Effector memory CD4-positive, alpha-beta T cell (primary cell): ENCODE results near the gene ATF4.

Experiments
- DNase-seq, 3 donors: peaks; one replicate each; pipeline ENCODE4 v3.0.0-alpha.2; 2020
- H3K27ac ChIP-seq: 2 replicates; pipeline ENCODE4 v1.7.0; 2013; ENCODE audit warnings: mild to moderate bottlenecking, low read length, moderate library complexity; ENCODE audit not compliant: insufficient read depth, poor library complexity, severe bottlenecking
- H3K27me3 ChIP-seq: replicated peaks from 2 replicates; pipeline ENCODE4 v1.7.0; 2013; ENCODE audit warnings: mild to moderate bottlenecking, low read length; ENCODE audit not compliant: insufficient read depth, control insufficient read depth, poor library complexity, severe bottlenecking
- H3K36me3 ChIP-seq: 2 replicates; pipeline ENCODE4 v1.7.0; 2013; ENCODE audit warnings: mild to moderate bottlenecking, low read length, moderate library complexity; ENCODE audit not compliant: control insufficient read depth, insufficient read depth
- H3K4me1 ChIP-seq: 2 replicates; pipeline ENCODE4 v1.7.0; 2013; ENCODE audit warnings: low read length, mild to moderate bottlenecking; ENCODE audit not compliant: control insufficient read depth, insufficient read depth, poor library complexity, severe bottlenecking
- H3K4me3 ChIP-seq: 2 replicates; pipeline ENCODE4 v1.7.0; 2013; ENCODE audit warnings: low read length, low read depth, mild to moderate bottlenecking; ENCODE audit not compliant: insufficient read depth, poor library complexity, severe bottlenecking
- H3K9me3 ChIP-seq: 2 replicates; pipeline ENCODE4 v1.7.0; 2013; ENCODE audit warnings: mild to moderate bottlenecking, low read length, moderate library complexity; ENCODE audit not compliant: control insufficient read depth

The ATF4 gene

GRCh38 chr22:39567135-39567946, 47.0 kb downstream of the ATF4 start:
- no peak overlapping the region for H3K4me3 ChIP-seq
- no peaks in the 10 kb centered on the region for H3K27me3 ChIP-seq
- no peak overlapping the region for H3K27ac ChIP-seq

GRCh38 chr22:39568278-39568981, 48.1 kb downstream of the ATF4 start:
- Histone ChIP-seq H3K27me3 (no peaks in the 10 kb centered on the region), H3K27ac (no peak overlapping the region), H3K36me3 (no peaks in the 10 kb centered on the region), H3K4me1 (peaks cover 9% of the 10 kb centered on the region), H3K9me3 (no peaks in the 10 kb centered on the region), H3K4me3 (no peak overlapping the region)
- no peak for DNase-seq

More at GRCh38 chr22:39567135-39567946, 47.0 kb downstream of the ATF4 start:
- peak in 2 of 3 donors; percentile 8 to 9 for DNase-seq
- H3K36me3 ChIP-seq = no peaks in the 10 kb centered on the region
- no peaks in the 10 kb centered on the region for H3K9me3 ChIP-seq
- peaks cover 9% of the 10 kb centered on the region for H3K4me1 ChIP-seq

- no peak overlapping the region for H3K27ac ChIP-seq
- H3K9me3 ChIP-seq = no peaks in the 10 kb centered on the region
- DNase-seq = no peak
- H3K36me3 ChIP-seq = no peaks in the 10 kb centered on the region
- H3K27me3 ChIP-seq = no peaks in the 10 kb centered on the region
- H3K4me1 ChIP-seq = peaks cover 9% of the 10 kb centered on the region
- H3K4me3 ChIP-seq = no peak overlapping the region
These were observed 48.7 kb downstream of the ATF4 start for GRCh38 chr22:39569066-39569465.

- no peak for DNase-seq
- no peaks in the 10 kb centered on the region for H3K9me3 ChIP-seq
- H3K36me3 ChIP-seq = no peaks in the 10 kb centered on the region
- H3K4me1 ChIP-seq = peaks cover 9% of the 10 kb centered on the region
- H3K4me3 ChIP-seq = no peak overlapping the region
- no peak overlapping the region for H3K27ac ChIP-seq
- H3K27me3 ChIP-seq = no peaks in the 10 kb centered on the region
These were observed 49.9 kb downstream of the ATF4 start for GRCh38 chr22:39570226-39570625.

GRCh38 chr22:39570665-39571064, 50.3 kb downstream of the ATF4 start, which contains the start of gene CACNA1I:
CACNA1I (plus strand) TSS chr22:39570753; CDS start chr22:39570753, 0 bp downstream.
- no peaks in the 10 kb centered on the region for H3K36me3 ChIP-seq
- no peak for DNase-seq
- H3K27ac ChIP-seq = no peak within 1 kb of the TSS
- H3K27me3 ChIP-seq = no peaks in the 10 kb centered on the region
- H3K4me3 ChIP-seq = no peak within 1 kb of the TSS
- peaks cover 9% of the 10 kb centered on the region for H3K4me1 ChIP-seq
- H3K9me3 ChIP-seq = no peaks in the 10 kb centered on the region

- H3K4me1 ChIP-seq = peaks cover 9% of the 10 kb centered on the region
- no peaks in the 10 kb centered on the region for H3K9me3 ChIP-seq
- no peaks in the 10 kb centered on the region for H3K27me3 ChIP-seq
- no peaks in the 10 kb centered on the region for H3K36me3 ChIP-seq
- H3K4me3 ChIP-seq = no peak overlapping the region
- no peak overlapping the region for H3K27ac ChIP-seq
- DNase-seq = no peak
These were observed 51.2 kb downstream of the ATF4 start for GRCh38 chr22:39571538-39571937.
